Raji (cell line): ENCODE results near the gene LTBP2.

Experiments used
- POLR2A ChIP-seq: IDR thresholded peaks from 2 replicates; pipeline ENCODE4 v1.6.1; 2011; ENCODE audit warnings: low read depth, low read length, control low read depth; ENCODE audit not compliant: insufficient read depth

LTBP2 gene

DNA sequence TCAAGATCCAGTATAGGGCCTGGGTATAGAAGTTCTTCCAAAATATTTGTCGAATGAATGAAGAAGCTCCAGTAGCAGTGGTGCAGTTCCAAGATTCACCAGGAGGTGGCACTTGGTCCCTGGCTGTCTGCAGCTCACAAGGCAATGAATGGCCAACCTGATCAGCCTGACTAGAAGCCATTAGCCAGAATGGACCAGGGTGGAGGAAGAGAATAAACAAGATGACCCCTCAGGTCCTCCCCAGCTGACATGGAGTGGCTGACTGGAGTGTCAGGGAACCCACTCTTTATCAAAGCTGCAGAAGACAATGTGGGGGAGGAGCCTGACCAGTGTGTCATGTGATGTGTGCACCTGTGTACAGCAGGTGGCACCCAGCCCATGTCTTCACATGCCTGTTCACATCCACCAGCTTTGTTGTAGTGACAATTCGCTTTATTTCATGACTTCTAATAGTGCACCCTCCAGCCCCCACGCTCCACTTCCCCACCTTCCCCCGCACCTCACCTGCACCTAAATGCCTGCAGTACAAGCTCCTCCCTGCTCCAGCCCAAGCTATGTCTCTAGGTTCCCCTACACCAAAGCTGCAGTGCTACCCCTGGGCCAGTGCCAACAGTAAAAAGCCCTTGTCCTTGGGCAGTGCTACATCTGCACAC is 3.0 kb downstream of the LTBP2 start:
- TF ChIP-seq POLR2A, result no peak

DNA sequence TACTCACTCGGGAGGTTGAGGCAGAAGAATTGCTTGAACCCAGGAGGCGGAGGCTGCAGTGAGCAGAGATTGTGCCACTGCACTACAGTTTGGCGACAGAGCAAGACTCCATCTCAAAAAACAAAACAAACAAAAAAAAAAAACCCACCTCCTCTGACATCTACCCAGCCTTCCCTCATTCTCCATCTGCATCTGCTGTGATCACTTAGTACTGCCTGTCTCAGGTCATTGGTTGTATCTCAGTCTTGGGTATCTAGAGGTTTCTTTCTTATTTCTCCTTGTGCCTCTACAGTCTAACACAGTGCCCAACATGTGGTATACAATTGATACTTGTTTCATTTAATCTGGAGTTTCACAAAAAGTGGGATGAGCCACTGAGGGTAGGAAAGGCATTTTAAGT is 5.3 kb downstream of the LTBP2 start:
- no peak for TF ChIP-seq POLR2A

DNA sequence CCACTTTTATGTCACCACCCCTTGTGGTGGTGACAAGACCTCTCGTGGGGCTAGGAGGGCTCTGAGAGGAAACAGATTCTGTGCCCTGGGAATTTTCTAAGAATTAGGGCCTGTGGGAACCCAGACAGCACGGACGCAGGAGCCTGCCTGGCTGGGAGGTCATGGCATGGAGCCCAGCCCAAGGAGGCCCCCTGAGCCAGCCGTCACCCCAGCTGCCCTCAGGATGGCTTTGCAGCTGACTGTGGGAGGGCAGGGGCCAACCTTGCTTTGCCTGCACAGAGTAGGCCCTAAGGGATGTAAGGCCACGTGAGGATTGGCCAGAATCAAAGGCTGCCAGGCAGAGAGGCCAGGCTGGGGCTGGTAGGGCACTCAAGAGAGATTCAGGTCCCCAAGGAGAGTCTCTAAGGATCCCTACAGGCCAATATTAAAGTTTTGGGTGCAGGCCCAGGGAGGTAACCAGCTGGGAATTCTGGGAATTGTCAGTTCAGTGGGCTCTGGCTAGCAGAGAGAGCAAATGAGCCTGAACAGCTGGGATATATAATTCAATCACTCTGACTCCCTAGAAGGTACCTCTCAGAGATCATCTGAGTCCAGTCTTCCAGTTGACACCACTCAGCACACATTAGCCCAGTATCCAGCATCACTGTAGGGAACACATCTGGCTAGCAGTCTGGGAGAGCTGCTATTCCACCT is 6.4 kb downstream of the LTBP2 start:
- TF ChIP-seq POLR2A, result no peak

DNA sequence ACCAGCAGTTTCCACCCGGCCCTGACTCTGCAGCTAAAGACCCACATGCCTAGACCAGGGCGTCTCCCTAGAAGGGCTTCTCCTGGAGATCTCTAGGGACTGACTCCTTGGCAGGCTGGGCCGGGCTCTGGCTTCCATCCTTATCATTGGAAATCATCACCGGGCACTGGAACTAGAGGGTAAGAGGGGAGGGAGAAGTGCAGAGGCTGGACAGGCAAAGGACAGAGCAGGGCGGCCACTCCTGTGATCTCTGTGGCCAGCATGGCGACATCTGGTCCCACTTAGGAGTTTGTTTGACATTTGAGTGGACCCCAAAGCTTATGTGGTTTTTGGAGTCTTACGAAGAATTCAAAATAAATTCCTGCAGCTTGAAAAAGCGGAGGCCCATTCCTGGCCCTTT is 7.1 kb downstream of the LTBP2 start:
- no peak for TF ChIP-seq POLR2A

DNA sequence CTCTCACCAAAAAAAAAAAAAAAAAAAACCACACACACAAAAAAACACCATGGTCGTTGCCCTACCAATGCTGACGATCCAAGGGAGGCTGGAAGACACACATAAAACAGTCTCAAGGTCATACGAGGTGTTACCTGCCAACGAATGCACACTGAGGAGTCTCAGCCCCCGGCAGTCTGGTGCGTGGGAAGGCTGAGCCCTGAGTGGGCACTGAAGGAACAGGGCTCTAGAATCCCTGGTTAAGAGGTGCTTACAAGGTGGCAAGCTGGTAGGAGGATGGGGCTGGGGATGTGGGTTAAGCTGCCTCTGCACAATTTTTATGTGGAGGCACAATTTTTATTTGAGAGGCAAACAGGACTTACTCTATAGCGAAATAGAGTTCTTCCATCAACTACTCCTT is 7.9 kb downstream of the LTBP2 start:
- TF ChIP-seq POLR2A, result no peak

DNA sequence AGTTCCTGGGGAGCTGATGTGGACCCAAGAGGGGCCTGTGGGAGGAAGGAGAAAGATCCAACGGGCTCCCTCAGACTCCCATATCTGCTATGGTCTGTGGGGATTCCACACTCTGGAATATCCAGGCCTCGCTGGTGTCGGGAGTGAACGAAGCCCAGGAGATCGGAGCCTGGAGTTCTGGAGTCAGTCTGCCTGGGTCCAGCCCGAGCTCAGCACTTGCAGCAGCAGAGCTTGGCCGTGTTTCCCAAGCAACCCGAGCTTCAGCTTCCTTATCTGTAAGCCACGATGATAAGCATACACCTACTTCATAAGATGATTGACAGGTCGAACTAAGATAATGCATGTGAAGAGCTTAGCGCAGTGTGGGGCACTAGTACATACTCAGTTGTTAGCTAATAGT is 10.1 kb downstream of the LTBP2 start:
- TF ChIP-seq POLR2A, result no peak

DNA sequence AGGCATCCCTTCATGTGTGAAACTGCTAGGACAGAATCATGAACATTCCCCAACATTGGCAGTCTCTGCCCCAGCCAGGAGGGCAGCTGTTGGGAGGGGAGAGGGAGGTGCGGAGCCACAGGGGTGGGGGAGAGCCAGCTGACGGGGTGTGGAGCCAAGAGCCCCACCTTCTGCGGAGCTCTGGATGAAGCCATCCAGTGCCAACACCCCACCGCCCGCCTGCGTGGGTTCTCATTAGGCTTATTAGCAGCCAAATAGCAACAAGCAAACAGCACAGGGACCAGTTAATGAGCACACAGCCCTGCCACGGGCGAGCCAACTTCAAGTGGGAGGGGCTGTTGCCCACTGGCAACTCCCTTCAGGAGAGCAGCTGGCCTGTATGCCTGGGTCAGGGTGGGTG is 12.1 kb downstream of the LTBP2 start:
- no peak for TF ChIP-seq POLR2A

DNA sequence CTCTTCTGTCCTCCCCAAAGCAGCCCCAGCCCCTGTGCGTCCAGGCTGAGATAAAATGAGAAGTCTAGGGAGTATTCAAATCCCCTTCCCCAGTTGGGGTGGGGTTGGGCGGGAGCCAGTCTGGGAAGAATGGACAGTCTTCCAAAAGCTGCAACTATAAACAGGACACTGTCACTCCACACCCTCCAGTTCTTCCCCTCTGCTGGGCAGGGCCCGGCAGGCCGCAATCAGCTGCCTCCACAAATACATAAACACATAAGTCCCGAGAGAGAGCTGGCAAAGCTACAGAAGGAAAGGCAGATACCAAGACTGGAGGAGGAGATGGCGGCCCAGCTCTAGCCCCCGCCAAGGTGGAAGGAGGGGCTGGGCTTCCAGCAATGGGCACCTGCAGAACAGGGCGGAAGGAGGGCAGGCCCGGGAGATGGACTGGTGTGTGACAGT is 12.7 kb downstream of the LTBP2 start:
- TF ChIP-seq POLR2A, result no peak

DNA sequence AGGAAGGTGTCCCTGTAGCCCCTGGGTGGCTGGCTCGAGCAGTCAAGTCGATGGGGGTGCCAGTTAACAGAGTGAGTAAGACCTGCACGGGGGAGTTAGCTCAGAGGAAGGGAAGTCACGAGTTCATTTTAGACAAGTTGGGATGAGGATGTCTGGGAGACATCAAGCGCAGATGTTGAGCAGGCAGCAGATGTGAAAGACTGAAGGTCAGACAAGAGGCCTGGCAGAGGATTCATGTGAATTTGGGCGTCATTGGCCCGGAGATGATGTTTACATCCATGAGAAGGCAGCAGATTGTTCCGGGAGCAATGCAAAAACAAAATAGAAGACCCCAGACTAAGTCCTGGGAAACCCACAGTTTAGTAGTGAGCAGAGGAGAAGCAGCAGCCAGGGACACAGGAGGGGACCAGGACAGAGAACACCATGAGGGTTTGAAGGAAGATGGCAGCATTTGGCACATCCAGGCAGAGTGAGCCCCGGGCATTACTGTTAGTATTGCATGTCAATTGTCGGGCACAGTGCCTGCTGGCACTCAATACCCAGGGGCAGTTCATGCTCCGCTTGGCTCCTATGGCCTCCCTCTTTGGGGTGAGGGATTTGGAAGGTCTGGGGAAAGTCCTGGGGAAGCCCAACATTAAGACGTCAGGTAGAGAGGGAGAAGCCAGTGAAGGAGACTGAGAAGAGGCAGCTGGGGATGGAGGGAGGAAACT is 15.1 kb downstream of the LTBP2 start:
- no peak for TF ChIP-seq POLR2A

DNA sequence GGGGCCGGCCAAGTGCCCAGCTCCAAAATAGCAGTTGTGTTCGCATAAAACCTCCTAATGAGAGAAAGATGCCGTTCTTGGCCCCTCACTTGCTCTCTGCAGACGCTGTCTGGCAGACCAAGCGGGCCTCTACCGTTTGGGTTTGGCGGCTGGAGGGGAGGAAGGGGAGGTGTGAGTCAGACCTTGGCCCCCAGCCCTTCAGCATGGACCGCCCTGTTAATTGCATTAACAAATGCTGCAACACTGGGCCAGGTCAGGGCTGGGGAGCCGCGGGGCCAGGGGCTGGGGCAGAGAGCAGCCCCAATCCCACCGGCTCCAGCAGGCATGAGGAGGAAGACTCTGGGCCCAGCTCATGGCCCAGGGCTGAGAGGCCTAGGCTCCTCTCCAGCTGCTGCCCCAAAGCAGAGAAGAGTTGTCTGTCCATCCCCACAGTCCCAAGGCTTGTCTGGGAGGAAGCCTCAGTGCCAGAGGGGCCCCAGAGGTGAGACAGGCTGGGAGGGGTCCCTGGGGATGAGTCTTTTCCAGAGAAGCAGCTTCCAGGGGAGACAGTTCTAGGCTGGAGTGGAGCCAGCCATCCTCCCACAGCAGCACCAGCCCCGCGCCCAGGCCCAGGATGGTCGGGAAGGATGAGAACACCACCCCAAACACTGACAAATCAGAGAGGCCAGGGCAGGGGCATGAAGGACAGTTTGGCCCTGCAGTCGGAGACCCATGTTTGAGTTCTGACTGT is 16.9 kb downstream of the LTBP2 start:
- no peak for TF ChIP-seq POLR2A

DNA sequence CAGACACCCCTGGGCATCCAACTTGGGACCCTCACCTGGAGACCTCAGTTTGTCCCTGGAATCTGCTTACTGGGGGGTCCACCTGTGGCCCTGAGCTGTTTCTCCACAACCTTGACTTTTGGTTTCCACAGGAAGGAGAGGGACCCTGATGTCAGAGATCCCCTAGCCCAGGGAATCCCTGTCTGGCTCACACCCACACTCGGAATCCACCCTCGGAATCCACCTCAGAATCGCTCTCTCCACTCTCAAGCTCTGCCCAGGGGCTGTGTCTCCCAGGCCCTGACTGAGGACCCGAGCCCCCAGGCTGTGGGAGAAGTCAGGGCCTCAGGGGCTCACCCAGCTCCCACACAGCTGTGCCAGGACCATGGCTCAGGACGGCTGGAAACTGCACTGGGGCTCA is 17.4 kb downstream of the LTBP2 start:
- no peak for TF ChIP-seq POLR2A

DNA sequence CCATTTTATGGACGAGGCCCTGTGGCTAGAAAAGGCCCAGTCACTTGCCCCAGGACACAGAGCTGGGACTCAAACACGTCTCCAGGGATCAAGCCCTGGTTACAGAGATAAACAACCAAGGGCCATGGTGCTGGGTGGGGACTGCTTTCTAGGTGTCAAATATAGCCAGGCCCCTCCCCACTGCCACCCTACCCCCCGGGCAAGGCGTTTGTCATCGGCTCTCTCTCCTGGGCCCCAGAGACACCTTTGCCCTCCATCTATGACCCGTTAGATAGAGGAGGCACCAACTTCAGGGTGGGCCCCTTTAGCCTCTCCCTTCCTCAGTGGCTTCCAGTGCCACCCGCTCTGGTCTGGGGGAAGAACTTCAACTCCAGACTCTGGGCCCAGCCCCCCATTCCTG is 18.0 kb downstream of the LTBP2 start:
- TF ChIP-seq POLR2A, result no peak

DNA sequence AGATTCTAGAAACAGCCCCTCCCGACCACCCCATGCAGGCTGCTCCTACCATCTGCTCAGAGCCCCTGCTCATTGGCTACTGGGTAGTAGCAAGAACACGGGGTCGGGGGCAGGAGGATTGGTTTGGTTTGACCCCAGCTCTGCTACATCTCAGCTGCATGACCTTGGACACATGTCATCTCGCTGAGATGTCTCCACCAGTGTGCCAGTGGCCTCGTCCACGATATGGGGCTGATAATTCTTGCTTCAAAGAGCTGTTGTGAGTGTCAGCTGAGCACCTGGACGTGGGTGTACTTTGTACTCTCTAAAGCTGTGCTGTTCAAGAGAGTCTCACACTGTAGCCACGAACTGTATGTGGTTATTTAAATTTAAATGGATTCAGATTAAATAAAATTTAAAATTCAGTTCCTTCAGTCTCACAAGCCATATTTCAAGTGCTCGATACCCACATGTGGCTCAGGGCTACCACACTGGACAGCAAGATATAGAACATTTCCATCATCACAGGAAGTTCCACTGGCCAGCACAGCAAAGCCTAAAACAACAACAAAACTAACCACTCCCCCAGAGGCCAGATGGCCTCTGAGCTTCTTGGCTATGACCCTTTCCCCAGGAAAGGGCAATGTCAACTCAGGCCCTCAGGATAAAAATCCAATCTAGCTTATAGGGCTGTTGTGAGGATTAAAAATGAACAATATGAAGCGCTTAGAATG is 18.6 kb downstream of the LTBP2 start:
- no peak for TF ChIP-seq POLR2A

DNA sequence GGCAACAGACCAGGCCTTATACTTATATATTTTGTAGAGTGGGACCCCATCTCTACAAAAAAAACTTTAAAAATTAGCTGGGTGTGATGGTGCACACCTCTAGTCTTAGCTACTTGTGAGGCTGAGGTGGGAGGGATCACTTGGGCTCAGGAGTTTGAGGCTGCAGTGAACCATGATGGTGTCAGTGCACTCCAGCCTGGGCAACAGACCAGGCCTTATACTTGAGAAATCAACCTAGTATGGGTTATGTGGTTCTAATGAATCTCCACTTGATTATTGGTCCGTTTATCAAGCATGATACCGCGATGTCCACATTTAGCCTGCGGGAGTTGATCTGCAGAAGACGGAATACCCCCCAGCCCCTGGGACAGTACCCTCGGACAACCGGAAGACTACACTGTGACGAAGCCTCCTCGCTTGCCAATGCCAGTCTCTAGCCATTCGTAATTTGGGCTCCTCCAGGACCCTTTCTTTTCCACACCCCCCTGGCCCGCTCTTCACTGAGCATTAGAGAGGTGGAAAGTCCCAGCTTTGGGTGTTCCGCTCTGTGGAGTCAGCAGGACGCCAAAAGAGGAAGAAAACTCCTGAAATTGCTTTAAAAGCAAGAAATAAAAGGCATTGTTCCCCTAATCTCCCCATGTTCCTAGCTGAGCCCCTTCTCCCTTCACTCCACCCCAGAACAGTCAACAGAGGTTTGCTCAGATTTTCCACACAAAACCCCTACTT is 19.4 kb downstream of the LTBP2 start:
- TF ChIP-seq POLR2A, result no peak

DNA sequence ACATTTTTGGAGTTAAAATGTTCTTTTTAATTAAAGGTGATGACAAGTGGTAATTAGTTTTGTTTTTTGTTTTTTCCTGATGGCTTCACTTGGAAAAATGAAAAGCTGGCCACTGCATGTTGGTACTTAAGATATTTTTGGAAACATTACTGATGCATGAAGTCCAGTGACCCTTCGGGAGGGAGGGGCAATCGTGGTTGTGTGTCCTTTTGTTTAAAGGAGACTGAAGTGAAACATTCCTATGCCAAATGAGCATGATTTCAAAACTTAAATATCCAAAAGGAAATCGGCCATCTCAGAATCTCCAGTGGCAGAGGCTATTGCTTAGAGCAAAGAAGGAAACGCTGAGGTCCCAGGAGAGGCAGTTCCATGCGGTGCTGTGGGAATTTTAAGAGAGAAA is 20.1 kb downstream of the LTBP2 start:
- no peak for TF ChIP-seq POLR2A

DNA sequence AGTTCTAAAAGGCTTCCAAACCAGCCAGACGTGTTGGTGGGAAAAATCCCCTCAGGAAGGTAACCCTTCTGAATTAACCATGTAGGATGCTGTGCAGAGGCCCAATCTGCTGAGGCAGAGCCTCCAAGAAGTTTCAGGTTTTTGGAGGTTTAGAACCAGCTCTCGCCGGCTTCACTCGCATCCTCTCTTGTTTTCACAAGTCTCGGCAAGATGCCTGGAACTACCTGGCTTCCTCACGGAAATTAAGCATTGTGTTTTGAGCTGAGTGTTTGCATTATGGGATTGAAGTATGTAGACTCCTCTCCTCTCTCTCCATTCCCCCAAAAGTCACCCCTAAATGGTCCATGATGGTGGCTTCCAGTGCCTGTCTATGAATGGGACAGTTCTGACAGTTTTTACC is 20.6 kb downstream of the LTBP2 start:
- TF ChIP-seq POLR2A, result no peak
